Measurements from ENCODE around the gene FAN1.
"Not testable (repeated sequence)": the region's sequence is repeated elsewhere in the genome, so short reads cannot be mapped to it uniquely, and the experiment has no call there.

Gene FAN1

GRCh38 chr15:30903497-30904187, at the start of gene FAN1:
Gene FAN1, plus strand, starts transcription at chr15:30903915. Its CDS starts 749 bp downstream, at chr15:30904664.
- DNase-seq, result no peak

- no peak for DNase-seq
Observed at GRCh38 chr15:30859091-30859874, 44.4 kb upstream of the FAN1 start.

- no peak for DNase-seq
Observed at GRCh38 chr15:30865257-30865656, 38.5 kb upstream of the FAN1 start.

- DNase-seq, result no peak
Observed at GRCh38 chr15:30870681-30871080, 33.0 kb upstream of the FAN1 start.

- no peak for DNase-seq
Observed at GRCh38 chr15:30872341-30872748, 31.4 kb upstream of the FAN1 start.

GRCh38 chr15:30877070-30877469, 26.6 kb upstream of the FAN1 start:
- no peak for DNase-seq

GRCh38 chr15:30878515-30878914, 25.2 kb upstream of the FAN1 start:
- no peak for DNase-seq

- DNase-seq, result no peak
Observed at GRCh38 chr15:30882849-30883433, 20.8 kb upstream of the FAN1 start.

- not testable (repeated sequence) for DNase-seq
Observed at GRCh38 chr15:30883666-30884065, 20.0 kb upstream of the FAN1 start.

- DNase-seq, result no peak
Observed at GRCh38 chr15:30885814-30886213, 17.9 kb upstream of the FAN1 start.

GRCh38 chr15:30889196-30889595, 14.5 kb upstream of the FAN1 start:
- no peak for DNase-seq

GRCh38 chr15:30895461-30896210, 8.1 kb upstream of the FAN1 start:
- no peak for DNase-seq

GRCh38 chr15:30896211-30896606, 7.5 kb upstream of the FAN1 start:
- no peak for DNase-seq

GRCh38 chr15:30901889-30902288, 1.8 kb upstream of the FAN1 start:
- no peak for DNase-seq

GRCh38 chr15:30904812-30905211, 1.1 kb downstream of the FAN1 start:
- DNase-seq, result no peak

GRCh38 chr15:30905821-30906220, 2.1 kb downstream of the FAN1 start:
- DNase-seq, result no peak

- DNase-seq, result no peak
Observed at GRCh38 chr15:30906366-30906765, 2.7 kb downstream of the FAN1 start.

- no peak for DNase-seq
Observed at GRCh38 chr15:30913761-30914160, 10.0 kb downstream of the FAN1 start.

- no peak for DNase-seq
Observed at GRCh38 chr15:30917013-30917412, 13.3 kb downstream of the FAN1 start.

GRCh38 chr15:30917675-30918074, 14.0 kb downstream of the FAN1 start:
- DNase-seq, result no peak

GRCh38 chr15:30918366-30918765, 14.7 kb downstream of the FAN1 start:
- DNase-seq, result no peak

GRCh38 chr15:30919877-30920550, 16.3 kb downstream of the FAN1 start:
- no peak for DNase-seq

GRCh38 chr15:30921106-30921505, 17.4 kb downstream of the FAN1 start:
- DNase-seq, result no peak

Data from cortex of kidney (tissue), 1 donor.